ENCODE measurements around the gene CCDC197.

Gene CCDC197

GRCh38 chr14:94021001-94021400 is 23.9 kb downstream of the CCDC197 start:
- no peak for TF ChIP-seq CTCF (IDR thresholded peaks at IDR 0.05; ENCODE audit: control extremely low read depth, extremely low read depth, low read depth, missing control alignments)
- ChIA-PET CTCF (interaction anchor here (0.9 to 16.5 kb wide), 10 partner anchors 8 to 116 kb away, joined by 3 to 151 read pairs (median 7); no protein-coding TSS in a partner anchor), POLR2A (no interaction called here)
- DNase-seq (ENCODE audit: extremely low spot score): no peak

- TF ChIP-seq CTCF (IDR thresholded peaks at IDR 0.05; ENCODE audit: control extremely low read depth, extremely low read depth, low read depth, missing control alignments): no peak
- ChIA-PET CTCF (interaction anchor here (0.9 to 16.5 kb wide), 10 partner anchors 8 to 115 kb away, joined by 3 to 151 read pairs (median 7); no protein-coding TSS in a partner anchor), POLR2A (no interaction called here)
- DNase-seq (ENCODE audit: extremely low spot score): no peak
Measured at GRCh38 chr14:94021416-94022157, 24.5 kb downstream of the CCDC197 start.

GRCh38 chr14:94022532-94023411 is 25.7 kb downstream of the CCDC197 start:
- ChIA-PET POLR2A (interaction anchor here (1.0 kb wide), 1 partner anchor 57 kb away, joined by 3 read pairs; no protein-coding TSS in a partner anchor), CTCF (interaction anchor here (0.9 to 16.5 kb wide), 9 partner anchors 13 to 158 kb away, joined by 3 to 151 read pairs (median 5); no protein-coding TSS in a partner anchor)
- no peak for TF ChIP-seq CTCF (IDR thresholded peaks at IDR 0.05; ENCODE audit: control extremely low read depth, extremely low read depth, low read depth, missing control alignments)
- DNase-seq (ENCODE audit: extremely low spot score): no peak

- CTCF ChIA-PET: interaction anchor here (0.9 to 16.5 kb wide), 6 partner anchors 11 to 112 kb away, joined by 3 to 151 read pairs (median 6); no protein-coding TSS in a partner anchor
- DNase-seq (ENCODE audit: extremely low spot score): no peak
- POLR2A ChIA-PET: no interaction called here
- TF ChIP-seq CTCF (IDR thresholded peaks at IDR 0.05; ENCODE audit: control extremely low read depth, extremely low read depth, low read depth, missing control alignments): no peak
Measured at GRCh38 chr14:94024549-94024948, 27.4 kb downstream of the CCDC197 start.

GRCh38 chr14:94025720-94026119 is 28.6 kb downstream of the CCDC197 start:
- CTCF ChIA-PET: interaction anchor here (0.8 to 16.5 kb wide), 15 partner anchors 10 to 819 kb away, joined by 3 to 151 read pairs (median 4); partner anchors contain the start of genes GON7, IFI27L2 and UBR7
- no peak for DNase-seq (ENCODE audit: extremely low spot score)

More at GRCh38 chr14:94025720-94026119, 28.6 kb downstream of the CCDC197 start:
- POLR2A ChIA-PET: interaction anchor here (0.7 kb wide), 1 partner anchor 177 kb away, joined by 3 read pairs; no protein-coding TSS in a partner anchor
- TF ChIP-seq CTCF (IDR thresholded peaks at IDR 0.05; ENCODE audit: control extremely low read depth, extremely low read depth, low read depth, missing control alignments): no peak
